Activated B cell treated with CpG ODN at 0.5 μM for 24 hours (primary cell): ENCODE measurements around the gene FOXL1. TPM values are rescaled to one million over a fixed set of nuclear protein-coding genes. Genes with fewer than 3 reads are reported as not detected.

Experiments
- ATAC-seq: fragments of 200-7000 bp; cut with Tn5 transposase; one replicate; pipeline ENCODE4 v1.10.0; 2021; ENCODE audit warnings: low read depth, mild to moderate bottlenecking, moderate library complexity
- CTCF ChIA-PET: fragments of 350-600 bp; sonication (Branson Sonifier 250); formaldehyde crosslinking; loops from one replicate; lab custom pipeline; 2021; ENCODE audit warnings: antibody characterized with exemption; lab: Charles Lee
- POLR2A ChIA-PET: fragments of 350-600 bp; sonication (Branson Sonifier 250); formaldehyde crosslinking; loops from one replicate; lab custom pipeline; 2021; ENCODE audit warnings: antibody characterized with exemption; lab: Charles Lee
- DNase-seq: peaks from one replicate; pipeline ENCODE4 v3.0.0; 2022
- H3K27ac Mint-ChIP-seq: one replicate; pipeline ENCODE4 v1.8.0; 2020; ENCODE audit warnings: mixed read lengths
- H3K27me3 Mint-ChIP-seq: one replicate; pipeline ENCODE4 v1.8.0; 2021; ENCODE audit warnings: mixed read lengths
- H3K36me3 Mint-ChIP-seq: one replicate; pipeline ENCODE4 v1.8.0; 2021; ENCODE audit warnings: low read depth, mixed read lengths
- H3K4me1 Mint-ChIP-seq: one replicate; pipeline ENCODE4 v1.8.0; 2021; ENCODE audit warnings: mixed read lengths
- H3K4me3 Mint-ChIP-seq: one replicate; pipeline ENCODE4 v1.8.0; 2020; ENCODE audit warnings: mild to moderate bottlenecking, mixed read lengths
- H3K9me3 Mint-ChIP-seq: one replicate; pipeline ENCODE4 v1.8.0; 2020; ENCODE audit warnings: mixed read lengths
- CTCF ChIP-seq: fragments of 200-600 bp; IDR thresholded peaks from one replicate; pipeline ENCODE4 v1.8.0; 2022; ENCODE audit warnings: antibody characterized with exemption, mild to moderate bottlenecking
- intact Hi-C: fragments of 100-400 bp; cut with micrococcal nuclease; formaldehyde crosslinking; loops from one replicate; pipeline ENCODE4 v1.15.1; 2024
- total RNA-seq: library from RNA; stranded (reverse); gene quantifications from 2 replicates; pipeline ENCODE4 v1.2.3, GENCODE V29; 2022

Gene FOXL1
- total RNA-seq, 1 donor from 2014 or later: not detected

GRCh38 chr16:86593913-86594620, 15.7 kb downstream of the FOXL1 start:
- Mint-ChIP-seq H3K9me3 (no peaks in the 10 kb centered on the region), H3K27me3 (peaks cover 47% of the 10 kb centered on the region), H3K36me3 (no peaks in the 10 kb centered on the region), H3K27ac (no peak overlapping the region), H3K4me3 (no peak overlapping the region), H3K4me1 (no peaks in the 10 kb centered on the region)
- intact Hi-C loops: no loop called here
- TF ChIP-seq CTCF: no peak
- POLR2A ChIA-PET: interaction anchor here (1.5 kb wide), 1 partner anchor 10 kb away, joined by 3 read pairs; no protein-coding TSS in a partner anchor
- DNase-seq (no peak), ATAC-seq (no peak)
- CTCF ChIA-PET: no interaction called here

GRCh38 chr16:86594721-86595120, 16.4 kb downstream of the FOXL1 start:
- CTCF ChIA-PET: no interaction called here
- no peak for TF ChIP-seq CTCF
- no peak for DNase-seq
- Mint-ChIP-seq H3K4me1 (no peaks in the 10 kb centered on the region), H3K9me3 (no peaks in the 10 kb centered on the region), H3K36me3 (no peaks in the 10 kb centered on the region), H3K27ac (no peak overlapping the region), H3K27me3 (peaks cover 46% of the 10 kb centered on the region), H3K4me3 (no peak overlapping the region)
- ATAC-seq: no peak
- POLR2A ChIA-PET: interaction anchor here (1.5 kb wide), 1 partner anchor 10 kb away, joined by 3 read pairs; no protein-coding TSS in a partner anchor
- intact Hi-C loops: no loop called here

- no peak for TF ChIP-seq CTCF
- H3K4me3 Mint-ChIP-seq: no peak overlapping the region
- intact Hi-C loops: no loop called here
- H3K36me3 Mint-ChIP-seq: no peaks in the 10 kb centered on the region
- DNase-seq (no peak), ATAC-seq (no peak)
- no peaks in the 10 kb centered on the region for H3K9me3 Mint-ChIP-seq
- ChIA-PET POLR2A (no interaction called here), CTCF (no interaction called here)
- H3K27ac Mint-ChIP-seq: no peak overlapping the region
- H3K27me3 Mint-ChIP-seq: peaks cover 54% of the 10 kb centered on the region
- no peaks in the 10 kb centered on the region for H3K4me1 Mint-ChIP-seq
Measured at GRCh38 chr16:86595983-86596605, 17.7 kb downstream of the FOXL1 start.

DNA sequence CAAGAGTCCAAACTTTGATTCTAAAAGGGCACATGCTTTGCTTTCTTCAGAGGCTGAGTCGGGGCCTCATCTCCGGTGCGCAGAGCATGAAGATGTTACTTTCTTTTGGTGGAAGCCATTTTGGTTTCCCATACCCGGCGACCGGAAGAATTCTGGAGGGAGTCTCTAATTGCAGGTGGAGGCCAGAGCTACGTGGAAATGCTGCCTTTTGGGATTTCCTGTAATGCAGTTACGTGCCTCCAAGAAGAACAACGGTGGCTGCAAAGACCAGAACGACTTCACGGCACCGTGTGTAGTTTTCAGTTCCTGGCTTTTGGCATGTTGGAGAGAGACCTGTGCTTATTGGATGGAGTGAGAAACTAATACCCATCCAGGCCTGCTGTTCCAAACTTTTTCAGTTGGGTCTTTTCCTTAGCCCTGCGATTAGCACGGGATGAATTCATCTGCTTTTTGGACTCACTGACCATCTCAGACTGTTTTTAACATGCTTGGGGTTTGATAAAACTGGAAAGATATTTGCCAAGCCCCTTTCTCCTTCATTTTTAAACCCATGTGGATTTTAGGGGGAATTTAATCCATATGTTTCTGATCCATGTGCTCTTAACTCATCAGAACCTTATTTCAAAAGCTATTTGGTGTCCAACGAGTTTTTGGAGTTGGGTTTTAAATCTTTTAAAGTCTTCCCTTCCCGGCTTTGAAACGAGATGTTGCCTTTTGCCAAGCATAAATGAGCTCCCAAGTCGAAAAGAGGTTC, 19.0 kb downstream of the FOXL1 start:
- no peak overlapping the region for H3K4me3 Mint-ChIP-seq

More for the DNA sequence above, 19.0 kb downstream of the FOXL1 start:
- ChIA-PET POLR2A (no interaction called here), CTCF (no interaction called here)
- no peak for ATAC-seq
- no peak for TF ChIP-seq CTCF
- Mint-ChIP-seq H3K36me3 (no peaks in the 10 kb centered on the region), H3K4me1 (no peaks in the 10 kb centered on the region), H3K27me3 (peaks cover 56% of the 10 kb centered on the region), H3K9me3 (no peaks in the 10 kb centered on the region), H3K27ac (no peak overlapping the region)
- intact Hi-C loops: no loop called here
- DNase-seq: no peak
